GM10266 (cell line): ENCODE results near the gene IL1RL2.

Source experiments
- DNase-seq: peaks from one replicate; pipeline ENCODE4 v3.0.0; 2012; ENCODE audit errors: extremely low spot score
- TF ChIP-seq, protein P1 (sequence below): IDR thresholded peaks from 2 replicates; pipeline ENCODE4 v1.5.1; 2012; ENCODE audit warnings: mild to moderate bottlenecking, low read depth; ENCODE audit not compliant: control insufficient read depth, insufficient read depth; ENCODE audit errors: missing control alignments

The IL1RL2 gene

DNA sequence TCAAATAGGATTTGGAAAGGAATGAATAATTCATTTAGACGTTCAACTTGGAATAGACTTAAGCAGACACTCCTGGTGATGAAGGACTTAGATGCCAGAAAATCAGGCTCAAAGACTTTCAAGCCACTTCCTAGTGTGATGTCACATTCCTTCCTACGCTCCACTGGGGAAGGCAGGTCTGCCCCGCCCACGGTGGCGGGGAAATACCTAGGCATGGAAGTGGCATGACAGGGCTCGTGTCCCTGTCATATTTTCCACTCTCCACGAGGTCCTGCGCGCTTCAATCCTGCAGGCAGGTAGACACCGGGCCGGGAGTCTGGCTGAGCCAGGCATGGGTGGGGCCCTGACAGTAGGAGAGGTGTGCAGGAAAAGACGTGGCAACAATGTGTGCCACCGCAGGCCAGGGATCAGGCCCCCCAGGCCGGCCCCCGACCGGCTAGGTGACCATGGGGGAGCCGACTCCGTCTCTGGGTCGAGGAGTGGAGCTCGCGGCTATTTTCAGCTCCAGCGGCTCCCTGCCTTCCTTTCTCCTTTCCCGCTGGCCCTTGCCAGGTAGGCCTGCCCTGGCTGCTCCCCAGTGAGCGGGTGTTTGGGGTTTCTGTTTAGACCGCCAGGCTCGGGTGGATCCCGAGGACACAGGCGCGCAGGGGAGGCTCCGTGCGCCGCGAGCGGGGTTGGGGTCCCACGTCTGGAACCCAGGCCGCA lies at the start of gene IL1RL2:
TSS of gene IL1RL2 (plus strand) at position 233 of the 705 bp plus-strand sequence. CDS start 845 bp downstream, outside the sequence.
- TF ChIP-seq, protein P1, sequence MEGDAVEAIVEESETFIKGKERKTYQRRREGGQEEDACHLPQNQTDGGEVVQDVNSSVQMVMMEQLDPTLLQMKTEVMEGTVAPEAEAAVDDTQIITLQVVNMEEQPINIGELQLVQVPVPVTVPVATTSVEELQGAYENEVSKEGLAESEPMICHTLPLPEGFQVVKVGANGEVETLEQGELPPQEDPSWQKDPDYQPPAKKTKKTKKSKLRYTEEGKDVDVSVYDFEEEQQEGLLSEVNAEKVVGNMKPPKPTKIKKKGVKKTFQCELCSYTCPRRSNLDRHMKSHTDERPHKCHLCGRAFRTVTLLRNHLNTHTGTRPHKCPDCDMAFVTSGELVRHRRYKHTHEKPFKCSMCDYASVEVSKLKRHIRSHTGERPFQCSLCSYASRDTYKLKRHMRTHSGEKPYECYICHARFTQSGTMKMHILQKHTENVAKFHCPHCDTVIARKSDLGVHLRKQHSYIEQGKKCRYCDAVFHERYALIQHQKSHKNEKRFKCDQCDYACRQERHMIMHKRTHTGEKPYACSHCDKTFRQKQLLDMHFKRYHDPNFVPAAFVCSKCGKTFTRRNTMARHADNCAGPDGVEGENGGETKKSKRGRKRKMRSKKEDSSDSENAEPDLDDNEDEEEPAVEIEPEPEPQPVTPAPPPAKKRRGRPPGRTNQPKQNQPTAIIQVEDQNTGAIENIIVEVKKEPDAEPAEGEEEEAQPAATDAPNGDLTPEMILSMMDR = no peak
- no peak for DNase-seq

DNA sequence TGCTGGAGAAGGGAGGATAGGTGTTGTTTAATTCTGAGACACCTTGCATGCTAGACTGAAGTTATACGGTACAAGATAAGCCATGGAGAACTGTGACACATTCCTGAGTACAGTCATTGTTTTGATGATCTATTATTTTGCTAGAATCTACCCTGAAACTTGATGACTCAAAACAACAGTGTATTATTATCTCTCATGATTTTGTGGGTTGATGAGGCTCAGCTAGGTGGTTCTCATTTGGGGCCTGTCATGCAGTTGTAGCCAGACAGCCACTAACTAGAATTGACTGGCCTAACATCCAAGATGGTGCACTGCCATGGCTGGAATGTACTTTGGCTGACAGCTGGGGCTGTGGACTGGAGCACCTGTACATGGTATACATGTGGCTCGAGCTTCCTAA lies 49.7 kb upstream of the IL1RL2 start:
- TF ChIP-seq, protein P1 = no peak
- DNase-seq = no peak

DNA sequence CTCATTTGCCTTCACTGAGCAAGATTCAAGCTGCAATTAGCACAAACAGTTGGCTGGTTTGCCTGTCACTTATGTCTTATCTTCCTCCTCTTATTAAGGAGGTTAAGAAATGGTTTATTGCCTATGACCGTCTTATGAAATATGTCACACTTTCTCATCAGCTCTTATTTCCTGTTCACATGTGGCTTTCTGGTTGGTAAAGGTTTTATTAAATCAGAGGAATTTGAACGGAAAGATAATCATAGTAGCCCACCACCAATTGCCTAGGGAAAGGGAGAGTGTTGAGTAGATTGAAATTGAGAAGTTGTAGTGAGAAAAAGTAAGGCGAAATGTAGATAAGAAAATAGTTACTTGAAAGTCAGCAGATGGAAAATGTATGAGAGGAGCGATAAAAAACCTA lies 48.5 kb upstream of the IL1RL2 start:
- DNase-seq = no peak
- TF ChIP-seq, protein P1 = no peak

DNA sequence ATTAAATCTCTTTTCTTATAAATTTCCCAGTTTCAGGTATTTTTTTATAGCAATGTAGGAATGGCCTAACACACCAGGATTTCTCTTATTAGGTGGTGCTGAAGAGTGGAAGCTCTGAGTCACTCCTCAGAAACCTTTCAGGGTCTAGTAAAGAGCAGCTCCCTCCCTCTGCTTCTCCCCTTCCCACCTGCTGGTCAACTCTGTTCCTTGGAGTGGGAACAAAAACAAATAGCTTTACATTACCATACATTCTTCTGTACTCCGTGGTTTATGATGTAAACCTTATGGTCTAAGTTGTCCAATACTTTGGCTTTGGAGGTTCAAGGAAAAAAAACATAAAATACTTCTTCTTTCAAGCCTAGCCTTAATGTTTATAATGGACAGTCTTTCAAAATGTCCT lies 47.0 kb upstream of the IL1RL2 start:
- DNase-seq = no peak
- TF ChIP-seq, protein P1 = no peak

DNA sequence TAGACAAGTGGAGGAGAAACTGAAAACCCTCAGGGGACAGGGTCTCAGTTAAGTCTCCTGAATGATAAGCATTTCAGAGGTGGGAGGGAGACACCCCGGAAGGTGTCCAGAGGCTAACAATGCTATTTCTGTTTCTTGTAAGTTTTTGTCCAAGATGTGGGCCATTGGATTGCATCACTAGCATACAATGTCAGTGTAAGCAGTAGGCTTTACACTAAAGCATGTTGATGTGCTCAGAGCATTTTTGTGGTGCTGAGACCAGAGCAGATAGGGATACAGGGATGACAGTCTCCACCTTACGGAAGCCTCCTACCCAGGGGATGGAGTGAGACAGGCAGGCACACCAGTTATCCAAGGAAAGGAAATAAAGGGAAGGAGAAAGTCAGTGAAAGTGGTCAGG lies 46.4 kb upstream of the IL1RL2 start:
- TF ChIP-seq, protein P1 = no peak
- DNase-seq = no peak

DNA sequence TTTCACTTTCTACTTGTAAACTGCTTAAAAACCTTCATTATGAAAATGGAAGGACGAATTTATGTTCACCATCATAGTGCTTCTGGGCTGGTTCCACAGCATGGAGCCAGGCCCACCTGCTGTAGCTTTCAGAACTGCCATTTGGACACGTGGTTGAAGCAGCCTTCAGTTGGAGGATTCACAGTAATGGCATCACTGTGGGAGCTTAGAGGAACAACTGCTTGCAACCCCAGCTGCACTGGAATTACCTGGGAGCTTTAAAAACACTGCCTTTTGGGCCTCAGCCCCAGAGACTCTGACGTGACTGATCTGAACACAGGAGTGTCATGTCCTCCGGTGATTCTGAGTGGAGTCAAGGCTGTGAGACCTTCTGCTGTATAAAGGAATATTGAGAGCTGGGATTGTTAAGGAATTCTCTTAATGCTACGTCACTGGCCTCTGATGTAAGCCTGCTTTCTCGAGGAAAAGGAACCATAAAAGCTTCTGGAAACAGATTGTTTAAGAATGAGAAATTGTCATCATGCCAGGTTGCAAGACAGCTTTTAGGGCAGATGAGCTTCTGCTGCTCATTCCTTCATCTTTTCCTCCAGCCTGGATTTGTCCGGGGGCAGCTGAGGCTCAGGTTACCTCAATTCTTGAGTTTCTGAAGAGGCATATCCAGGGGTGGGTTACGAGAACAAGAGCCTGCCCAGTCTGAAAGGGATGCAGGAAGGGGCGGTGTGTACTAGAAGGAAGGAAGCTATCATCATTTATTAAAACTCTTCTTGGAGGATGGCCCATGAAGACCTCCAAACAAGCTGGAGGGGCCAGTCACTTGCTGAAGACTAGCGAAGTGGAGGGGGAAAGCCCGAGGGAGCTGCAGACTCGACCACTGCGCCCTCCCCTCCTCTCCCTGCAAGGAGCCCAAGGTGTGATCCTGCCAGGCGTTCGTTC lies 45.5 kb upstream of the IL1RL2 start:
- TF ChIP-seq, protein P1 = no peak
- DNase-seq = no peak
